ENCODE results near the gene VEGFA. TPM values are rescaled to one million over a fixed set of nuclear protein-coding genes. Genes with fewer than 3 reads are reported as not detected.

The VEGFA gene
- total and polyA plus RNA-seq, 2 experiments from 2014 or later = 199 to 626 TPM

DNA sequence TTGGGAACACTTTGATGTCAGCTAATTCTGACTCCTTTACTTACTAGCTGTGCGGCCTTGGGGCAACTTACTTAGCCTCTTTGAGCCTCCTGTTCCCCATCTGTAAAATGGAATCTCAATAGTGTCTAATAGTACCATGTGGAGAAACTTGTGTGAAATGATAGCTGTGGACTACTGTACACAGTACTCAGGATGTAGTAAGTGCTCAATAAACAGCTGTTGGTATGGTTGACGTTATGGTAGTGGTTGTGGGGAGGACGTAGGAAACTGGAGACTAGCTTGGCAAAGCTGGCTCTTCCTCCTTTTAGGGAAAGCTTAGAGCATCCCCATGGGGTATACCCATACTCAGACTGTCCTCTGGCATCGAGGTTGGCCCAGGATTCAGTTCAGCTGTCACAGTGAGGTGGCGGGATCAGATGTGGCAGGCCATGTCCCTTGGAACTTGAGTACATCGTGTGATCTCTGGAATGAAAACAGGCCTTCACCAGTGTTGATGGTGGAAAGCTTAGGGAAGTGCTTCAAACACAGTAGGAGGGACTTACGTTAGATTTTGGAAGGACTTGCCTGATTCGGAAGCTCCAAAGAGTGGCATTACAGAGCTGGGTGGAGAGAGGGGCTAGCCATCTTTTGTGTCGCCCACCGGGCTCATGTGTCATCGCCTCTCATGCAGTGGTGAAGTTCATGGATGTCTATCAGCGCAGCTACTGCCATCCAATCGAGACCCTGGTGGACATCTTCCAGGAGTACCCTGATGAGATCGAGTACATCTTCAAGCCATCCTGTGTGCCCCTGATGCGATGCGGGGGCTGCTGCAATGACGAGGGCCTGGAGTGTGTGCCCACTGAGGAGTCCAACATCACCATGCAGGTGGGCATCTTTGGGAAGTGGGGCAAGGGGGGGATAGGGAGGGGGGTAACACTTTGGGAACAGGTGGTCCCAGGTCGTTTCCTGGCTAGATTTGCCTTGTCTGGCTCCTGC is 7.1 kb downstream of the VEGFA start:
- Histone ChIP-seq H3K36me3 (peaks cover 62% of the 10 kb centered on the region), H3K9me3 (ENCODE audit: low read depth) (no peaks in the 10 kb centered on the region), H3K27me3 (no peaks in the 10 kb centered on the region), H3K27ac (peak overlapping the region; percentile 64), H3K4me3 (no peak overlapping the region), H3K4me1 (ENCODE audit: low read depth) (peaks cover 10% of the 10 kb centered on the region)
- no peak for DNase-seq (ENCODE audit: low read depth in 1 of 2, low spot score in 1 of 2)
- TF ChIP-seq, protein P1, sequence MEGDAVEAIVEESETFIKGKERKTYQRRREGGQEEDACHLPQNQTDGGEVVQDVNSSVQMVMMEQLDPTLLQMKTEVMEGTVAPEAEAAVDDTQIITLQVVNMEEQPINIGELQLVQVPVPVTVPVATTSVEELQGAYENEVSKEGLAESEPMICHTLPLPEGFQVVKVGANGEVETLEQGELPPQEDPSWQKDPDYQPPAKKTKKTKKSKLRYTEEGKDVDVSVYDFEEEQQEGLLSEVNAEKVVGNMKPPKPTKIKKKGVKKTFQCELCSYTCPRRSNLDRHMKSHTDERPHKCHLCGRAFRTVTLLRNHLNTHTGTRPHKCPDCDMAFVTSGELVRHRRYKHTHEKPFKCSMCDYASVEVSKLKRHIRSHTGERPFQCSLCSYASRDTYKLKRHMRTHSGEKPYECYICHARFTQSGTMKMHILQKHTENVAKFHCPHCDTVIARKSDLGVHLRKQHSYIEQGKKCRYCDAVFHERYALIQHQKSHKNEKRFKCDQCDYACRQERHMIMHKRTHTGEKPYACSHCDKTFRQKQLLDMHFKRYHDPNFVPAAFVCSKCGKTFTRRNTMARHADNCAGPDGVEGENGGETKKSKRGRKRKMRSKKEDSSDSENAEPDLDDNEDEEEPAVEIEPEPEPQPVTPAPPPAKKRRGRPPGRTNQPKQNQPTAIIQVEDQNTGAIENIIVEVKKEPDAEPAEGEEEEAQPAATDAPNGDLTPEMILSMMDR (IDR thresholded peaks at IDR 0.05; ENCODE audit: low read depth, low read length) = no peak

DNA sequence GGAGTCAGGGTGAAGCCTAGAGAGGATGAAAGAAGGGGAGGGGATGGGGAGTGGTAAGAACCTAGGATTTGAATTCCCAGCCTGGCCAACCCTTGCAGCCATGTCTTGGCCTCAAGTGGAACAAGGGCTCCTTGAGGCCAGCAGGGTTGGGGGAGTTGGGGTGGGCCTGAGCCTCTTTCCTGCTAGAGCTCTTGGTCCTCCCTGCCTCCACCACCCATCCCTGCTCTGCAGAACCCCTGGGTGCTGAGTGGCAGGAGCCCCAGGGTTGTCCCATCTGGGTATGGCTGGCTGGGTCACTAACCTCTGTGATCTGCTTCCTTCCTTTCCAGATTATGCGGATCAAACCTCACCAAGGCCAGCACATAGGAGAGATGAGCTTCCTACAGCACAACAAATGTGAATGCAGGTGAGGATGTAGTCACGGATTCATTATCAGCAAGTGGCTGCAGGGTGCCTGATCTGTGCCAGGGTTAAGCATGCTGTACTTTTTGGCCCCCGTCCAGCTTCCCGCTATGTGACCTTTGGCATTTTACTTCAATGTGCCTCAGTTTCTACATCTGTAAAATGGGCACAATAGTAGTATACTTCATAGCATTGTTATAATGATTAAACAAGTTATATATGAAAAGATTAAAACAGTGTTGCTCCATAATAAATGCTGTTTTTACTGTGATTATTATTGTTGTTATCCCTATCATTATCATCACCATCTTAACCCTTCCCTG is 8.3 kb downstream of the VEGFA start:
- peak overlapping the region; percentile 76 for H3K27ac ChIP-seq
- TF ChIP-seq, protein P1 (IDR thresholded peaks at IDR 0.05; ENCODE audit: low read depth, low read length) = no peak
- no peaks in the 10 kb centered on the region for H3K27me3 ChIP-seq
- H3K4me3 ChIP-seq = no peak overlapping the region
- no peak for DNase-seq (ENCODE audit: low read depth in 1 of 2, low spot score in 1 of 2)
- H3K4me1 ChIP-seq (ENCODE audit: low read depth) = peaks cover 10% of the 10 kb centered on the region
- H3K36me3 ChIP-seq = peaks cover 74% of the 10 kb centered on the region
- H3K9me3 ChIP-seq (ENCODE audit: low read depth) = no peaks in the 10 kb centered on the region

DNA sequence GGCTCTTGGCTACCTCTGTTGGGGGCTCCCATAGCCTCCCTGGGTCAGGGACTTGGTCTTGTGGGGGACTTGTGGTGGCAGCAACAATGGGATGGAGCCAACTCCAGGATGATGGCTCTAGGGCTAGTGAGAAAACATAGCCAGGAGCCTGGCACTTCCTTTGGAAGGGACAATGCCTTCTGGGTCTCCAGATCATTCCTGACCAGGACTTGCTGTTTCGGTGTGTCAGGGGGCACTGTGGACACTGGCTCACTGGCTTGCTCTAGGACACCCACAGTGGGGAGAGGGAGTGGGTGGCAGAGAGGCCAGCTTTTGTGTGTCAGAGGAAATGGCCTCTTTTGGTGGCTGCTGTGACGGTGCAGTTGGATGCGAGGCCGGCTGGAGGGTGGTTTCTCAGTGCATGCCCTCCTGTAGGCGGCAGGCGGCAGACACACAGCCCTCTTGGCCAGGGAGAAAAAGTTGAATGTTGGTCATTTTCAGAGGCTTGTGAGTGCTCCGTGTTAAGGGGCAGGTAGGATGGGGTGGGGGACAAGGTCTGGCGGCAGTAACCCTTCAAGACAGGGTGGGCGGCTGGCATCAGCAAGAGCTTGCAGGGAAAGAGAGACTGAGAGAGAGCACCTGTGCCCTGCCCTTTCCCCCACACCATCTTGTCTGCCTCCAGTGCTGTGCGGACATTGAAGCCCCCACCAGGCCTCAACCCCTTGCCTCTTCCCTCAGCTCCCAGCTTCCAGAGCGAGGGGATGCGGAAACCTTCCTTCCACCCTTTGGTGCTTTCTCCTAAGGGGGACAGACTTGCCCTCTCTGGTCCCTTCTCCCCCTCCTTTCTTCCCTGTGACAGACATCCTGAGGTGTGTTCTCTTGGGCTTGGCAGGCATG is 9.2 kb downstream of the VEGFA start:
- Histone ChIP-seq H3K9me3 (ENCODE audit: low read depth) (no peaks in the 10 kb centered on the region), H3K36me3 (peaks cover 83% of the 10 kb centered on the region), H3K27ac (peak overlapping the region; percentile 76), H3K27me3 (no peaks in the 10 kb centered on the region), H3K4me1 (ENCODE audit: low read depth) (peaks cover 7% of the 10 kb centered on the region), H3K4me3 (no peak overlapping the region)
- TF ChIP-seq, protein P1 (IDR thresholded peaks at IDR 0.05; ENCODE audit: low read depth, low read length) = no peak
- DNase-seq (ENCODE audit: low read depth in 1 of 2, low spot score in 1 of 2) = no peak

DNA sequence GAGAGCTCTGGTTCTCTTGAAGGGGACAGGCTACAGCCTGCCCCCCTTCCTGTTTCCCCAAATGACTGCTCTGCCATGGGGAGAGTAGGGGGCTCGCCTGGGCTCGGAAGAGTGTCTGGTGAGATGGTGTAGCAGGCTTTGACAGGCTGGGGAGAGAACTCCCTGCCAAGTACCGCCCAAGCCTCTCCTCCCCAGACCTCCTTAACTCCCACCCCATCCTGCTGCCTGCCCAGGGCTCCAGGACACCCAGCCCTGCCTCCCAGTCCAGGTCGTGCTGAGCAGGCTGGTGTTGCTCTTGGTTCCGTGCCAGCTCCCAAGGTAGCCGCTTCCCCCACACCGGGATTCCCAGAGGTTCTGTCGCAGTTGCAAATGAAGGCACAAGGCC is 9.8 kb downstream of the VEGFA start:
- peak in 1 of 2 donors; percentile 27 for DNase-seq (ENCODE audit: low read depth in 1 of 2, low spot score in 1 of 2)
- Histone ChIP-seq H3K27me3 (no peaks in the 10 kb centered on the region), H3K4me3 (no peak overlapping the region), H3K4me1 (ENCODE audit: low read depth) (peaks cover 3% of the 10 kb centered on the region), H3K36me3 (peaks cover 88% of the 10 kb centered on the region), H3K9me3 (ENCODE audit: low read depth) (no peaks in the 10 kb centered on the region), H3K27ac (peak overlapping the region; percentile 76)
- TF ChIP-seq, protein P1 (IDR thresholded peaks at IDR 0.05; ENCODE audit: low read depth, low read length) = no peak

DNA sequence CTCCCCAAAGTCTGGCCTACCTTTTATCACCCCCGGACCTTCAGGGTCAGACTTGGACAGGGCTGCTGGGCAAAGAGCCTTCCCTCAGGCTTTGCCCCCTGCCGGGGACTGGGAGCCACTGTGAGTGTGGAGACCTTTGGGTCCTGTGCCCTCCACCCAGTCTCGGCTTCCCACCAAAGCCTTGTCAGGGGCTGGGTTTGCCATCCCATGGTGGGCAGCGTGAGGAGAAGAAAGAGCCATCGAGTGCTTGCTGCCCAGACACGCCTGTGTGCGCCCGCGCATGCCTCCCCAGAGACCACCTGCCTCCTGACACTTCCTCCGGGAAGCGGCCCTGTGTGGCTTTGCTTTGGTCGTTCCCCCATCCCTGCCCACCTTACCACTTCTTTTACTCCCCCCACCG is 10.3 kb downstream of the VEGFA start:
- no peaks in the 10 kb centered on the region for H3K27me3 ChIP-seq
- H3K4me1 ChIP-seq (ENCODE audit: low read depth) = peaks cover 3% of the 10 kb centered on the region
- TF ChIP-seq, protein P1 (IDR thresholded peaks at IDR 0.05; ENCODE audit: low read depth, low read length) = no peak
- H3K36me3 ChIP-seq = peaks cover 92% of the 10 kb centered on the region
- H3K4me3 ChIP-seq = no peak overlapping the region
- peak overlapping the region; percentile 76 for H3K27ac ChIP-seq
- no peak for DNase-seq (ENCODE audit: low read depth in 1 of 2, low spot score in 1 of 2)
- no peaks in the 10 kb centered on the region for H3K9me3 ChIP-seq (ENCODE audit: low read depth)
